GM19328 (cell line): ENCODE data around the gene PRODH.
"Not testable (repeated sequence)": the region's sequence is repeated elsewhere in the genome, so short reads cannot be mapped to it uniquely, and the experiment has no call there.

Experiments used
- ATAC-seq: cut with Tn5 transposase; IDR thresholded peaks from one replicate; pipeline ENCODE4 v1.9.1; 2021; ENCODE audit warnings: mild to moderate bottlenecking, moderate library complexity; ENCODE audit not compliant: unreplicated experiment

PRODH gene

GRCh38 chr22:18911535-18911934 is 24.6 kb downstream of the PRODH start:
- ATAC-seq: not testable (repeated sequence)

- no peak for ATAC-seq
These were observed 26.5 kb downstream of the PRODH start for GRCh38 chr22:18909556-18909955.

GRCh38 chr22:18906896-18907295 is 29.2 kb downstream of the PRODH start:
- no peak for ATAC-seq

- not testable (repeated sequence) for ATAC-seq
These were observed 29.7 kb downstream of the PRODH start for GRCh38 chr22:18906410-18906745.

GRCh38 chr22:18905540-18906409 is 30.3 kb downstream of the PRODH start, which contains the start of gene DGCR6:
DGCR6 (plus strand) TSS chr22:18906320; CDS start chr22:18906375, 55 bp downstream.
- peak; percentile 87 for ATAC-seq

GRCh38 chr22:18896037-18896657 is 39.9 kb downstream of the PRODH start:
- ATAC-seq: not testable (repeated sequence)

- not testable (repeated sequence) for ATAC-seq
These were observed 42.3 kb downstream of the PRODH start for GRCh38 chr22:18893775-18894174.

- not testable (repeated sequence) for ATAC-seq
These were observed 45.4 kb downstream of the PRODH start for GRCh38 chr22:18890510-18891192.

- ATAC-seq: no peak
These were observed 48.0 kb downstream of the PRODH start for GRCh38 chr22:18888115-18888514.

GRCh38 chr22:18884465-18884864 is 51.6 kb downstream of the PRODH start:
- ATAC-seq: not testable (repeated sequence)

- ATAC-seq: not testable (repeated sequence)
These were observed 54.8 kb downstream of the PRODH start for GRCh38 chr22:18881260-18881659.
